ENCODE data around the gene CRABP2.

The CRABP2 gene

GRCh38 chr1:156707417-156708217, 2.2 kb upstream of the CRABP2 start:
- DNase-seq, result no peak

- no peak for DNase-seq
These were observed 1.5 kb upstream of the CRABP2 start for GRCh38 chr1:156706657-156707416.

GRCh38 chr1:156705918-156706656, 704 bp upstream of the CRABP2 start:
- peak; percentile 65 for DNase-seq

- DNase-seq, result no peak
These were observed 458 bp downstream of the CRABP2 start for GRCh38 chr1:156704930-156705320.

- no peak for DNase-seq
These were observed 1.1 kb downstream of the CRABP2 start for GRCh38 chr1:156704166-156704711.

GRCh38 chr1:156703741-156704140, 1.6 kb downstream of the CRABP2 start:
- DNase-seq, result no peak

GRCh38 chr1:156703336-156703735, 2.0 kb downstream of the CRABP2 start:
- no peak for DNase-seq

GRCh38 chr1:156700736-156701531, 4.4 kb downstream of the CRABP2 start:
- no peak for DNase-seq

GRCh38 chr1:156698995-156699394, 6.4 kb downstream of the CRABP2 start:
- no peak for DNase-seq

- no peak for DNase-seq
These were observed 7.9 kb downstream of the CRABP2 start for GRCh38 chr1:156697481-156697880.

GRCh38 chr1:156696755-156697154, 8.6 kb downstream of the CRABP2 start:
- DNase-seq, result no peak

GRCh38 chr1:156694690-156694962, 10.8 kb downstream of the CRABP2 start:
- DNase-seq, result no peak

- DNase-seq, result no peak
These were observed 11.3 kb downstream of the CRABP2 start for GRCh38 chr1:156693848-156694689.

- no peak for DNase-seq
These were observed 12.2 kb downstream of the CRABP2 start for GRCh38 chr1:156692925-156693847.

- no peak for DNase-seq
These were observed 12.9 kb downstream of the CRABP2 start for GRCh38 chr1:156692441-156692924.

GRCh38 chr1:156691665-156692440, 13.5 kb downstream of the CRABP2 start:
- no peak for DNase-seq

GRCh38 chr1:156691191-156691590, 14.2 kb downstream of the CRABP2 start:
- no peak for DNase-seq

- no peak for DNase-seq
These were observed 14.7 kb downstream of the CRABP2 start for GRCh38 chr1:156690675-156691036.

GRCh38 chr1:156689953-156690674, 15.3 kb downstream of the CRABP2 start:
- no peak for DNase-seq

Measured in effector CD4-positive, alpha-beta T cell (primary cell).